Body of pancreas (tissue), 4 donors: ENCODE data around the gene FUNDC2.

Experiments
- CTCF ChIP-seq, 7 experiments: fragments of 450-650 bp in 4 of 7; fragments of 200-600 bp in 3 of 7; sonication (generic) in 3 of 7; IDR thresholded peaks; one replicate each; pipeline ENCODE4 v1.5.1; 2016 to 2019; ENCODE audit warnings: antibody characterized with exemption in 7 of 7
- POLR2A ChIP-seq, 3 donors: fragments of 450-650 bp; IDR thresholded peaks; one replicate each; pipeline ENCODE4 v1.6.1; 2016; ENCODE audit warnings: antibody characterized with exemption in 3 of 3, mild to moderate bottlenecking in 2 of 3

- TF ChIP-seq CTCF (IDR thresholded peaks at IDR 0.05) = no peak
- TF ChIP-seq POLR2A (IDR thresholded peaks at IDR 0.05) = no peak
These were observed 19.6 kb downstream of the FUNDC2 start for GRCh38 chrX:155046129-155046810.
